GM12872 (cell line): ENCODE data around the gene PDE2A.

Experiments
- TF ChIP-seq, protein P1 (sequence below): IDR thresholded peaks from 3 replicates; pipeline ENCODE4 v1.5.1; 2011; ENCODE audit warnings: low read depth, mild to moderate bottlenecking, low read length, moderate library complexity; ENCODE audit not compliant: insufficient read depth

The PDE2A gene

DNA sequence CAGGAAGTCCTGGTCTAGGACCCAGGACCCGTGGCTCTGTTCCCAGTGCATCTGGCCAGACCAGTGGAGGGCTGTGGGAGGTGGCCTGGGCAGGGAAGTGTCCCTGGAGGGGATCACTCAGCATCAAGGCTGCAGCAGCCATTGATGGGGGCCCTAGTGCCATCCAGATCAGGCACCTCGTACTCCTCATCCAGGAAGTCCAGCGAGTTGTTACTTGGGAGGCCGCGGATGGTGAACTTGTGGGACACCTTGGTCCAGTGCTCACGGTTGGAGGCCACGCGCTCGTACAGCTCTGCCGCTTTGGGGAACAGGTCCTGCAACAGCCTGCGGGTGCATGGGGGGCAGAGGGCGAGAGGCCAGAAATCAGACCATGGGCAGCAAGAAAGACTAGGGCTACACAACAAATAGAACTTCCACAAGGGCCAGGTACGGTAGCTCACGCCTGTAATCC is 96.9 kb downstream of the PDE2A start:
- TF ChIP-seq, protein P1, sequence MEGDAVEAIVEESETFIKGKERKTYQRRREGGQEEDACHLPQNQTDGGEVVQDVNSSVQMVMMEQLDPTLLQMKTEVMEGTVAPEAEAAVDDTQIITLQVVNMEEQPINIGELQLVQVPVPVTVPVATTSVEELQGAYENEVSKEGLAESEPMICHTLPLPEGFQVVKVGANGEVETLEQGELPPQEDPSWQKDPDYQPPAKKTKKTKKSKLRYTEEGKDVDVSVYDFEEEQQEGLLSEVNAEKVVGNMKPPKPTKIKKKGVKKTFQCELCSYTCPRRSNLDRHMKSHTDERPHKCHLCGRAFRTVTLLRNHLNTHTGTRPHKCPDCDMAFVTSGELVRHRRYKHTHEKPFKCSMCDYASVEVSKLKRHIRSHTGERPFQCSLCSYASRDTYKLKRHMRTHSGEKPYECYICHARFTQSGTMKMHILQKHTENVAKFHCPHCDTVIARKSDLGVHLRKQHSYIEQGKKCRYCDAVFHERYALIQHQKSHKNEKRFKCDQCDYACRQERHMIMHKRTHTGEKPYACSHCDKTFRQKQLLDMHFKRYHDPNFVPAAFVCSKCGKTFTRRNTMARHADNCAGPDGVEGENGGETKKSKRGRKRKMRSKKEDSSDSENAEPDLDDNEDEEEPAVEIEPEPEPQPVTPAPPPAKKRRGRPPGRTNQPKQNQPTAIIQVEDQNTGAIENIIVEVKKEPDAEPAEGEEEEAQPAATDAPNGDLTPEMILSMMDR, result no peak

GRCh38 chr11:72576661-72577060 is 97.6 kb downstream of the PDE2A start:
- TF ChIP-seq, protein P1, result no peak

- TF ChIP-seq, protein P1, result no peak
Measured at GRCh38 chr11:72576243-72576595, 98.0 kb downstream of the PDE2A start.

DNA sequence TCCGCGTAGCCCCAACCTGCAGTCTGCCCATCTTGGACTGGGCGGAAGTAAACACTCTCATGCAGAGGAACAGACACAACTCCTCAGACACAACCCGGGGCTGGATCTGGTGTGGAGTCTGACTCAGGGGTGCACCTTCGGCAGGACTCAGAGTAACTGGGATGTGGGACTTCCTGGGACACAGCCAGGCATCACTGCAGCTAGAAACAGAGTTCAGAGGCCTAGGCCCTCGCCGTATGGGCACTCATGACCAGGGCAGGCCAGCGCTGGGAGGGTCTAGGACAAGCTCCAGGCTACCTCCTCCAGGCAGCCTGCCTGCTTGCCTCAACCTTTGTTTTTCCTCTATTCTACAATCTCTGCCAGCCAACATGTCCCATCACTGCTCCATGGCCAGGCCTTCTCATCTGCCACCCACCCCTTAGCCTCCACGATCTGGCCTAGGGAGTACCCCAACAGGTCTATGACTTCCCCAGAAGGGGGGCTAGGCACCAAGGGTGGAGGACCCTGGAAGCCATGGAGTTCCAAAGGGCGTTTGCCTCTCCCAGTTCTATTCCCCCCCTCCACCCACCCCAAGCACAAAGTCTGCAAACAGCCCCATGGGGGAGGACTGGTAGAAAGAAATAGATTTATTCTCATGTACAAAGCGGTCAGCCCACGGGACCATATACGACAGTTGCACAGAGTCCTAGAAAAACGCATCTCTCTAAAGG is 98.5 kb downstream of the PDE2A start:
- TF ChIP-seq, protein P1, result no peak

DNA sequence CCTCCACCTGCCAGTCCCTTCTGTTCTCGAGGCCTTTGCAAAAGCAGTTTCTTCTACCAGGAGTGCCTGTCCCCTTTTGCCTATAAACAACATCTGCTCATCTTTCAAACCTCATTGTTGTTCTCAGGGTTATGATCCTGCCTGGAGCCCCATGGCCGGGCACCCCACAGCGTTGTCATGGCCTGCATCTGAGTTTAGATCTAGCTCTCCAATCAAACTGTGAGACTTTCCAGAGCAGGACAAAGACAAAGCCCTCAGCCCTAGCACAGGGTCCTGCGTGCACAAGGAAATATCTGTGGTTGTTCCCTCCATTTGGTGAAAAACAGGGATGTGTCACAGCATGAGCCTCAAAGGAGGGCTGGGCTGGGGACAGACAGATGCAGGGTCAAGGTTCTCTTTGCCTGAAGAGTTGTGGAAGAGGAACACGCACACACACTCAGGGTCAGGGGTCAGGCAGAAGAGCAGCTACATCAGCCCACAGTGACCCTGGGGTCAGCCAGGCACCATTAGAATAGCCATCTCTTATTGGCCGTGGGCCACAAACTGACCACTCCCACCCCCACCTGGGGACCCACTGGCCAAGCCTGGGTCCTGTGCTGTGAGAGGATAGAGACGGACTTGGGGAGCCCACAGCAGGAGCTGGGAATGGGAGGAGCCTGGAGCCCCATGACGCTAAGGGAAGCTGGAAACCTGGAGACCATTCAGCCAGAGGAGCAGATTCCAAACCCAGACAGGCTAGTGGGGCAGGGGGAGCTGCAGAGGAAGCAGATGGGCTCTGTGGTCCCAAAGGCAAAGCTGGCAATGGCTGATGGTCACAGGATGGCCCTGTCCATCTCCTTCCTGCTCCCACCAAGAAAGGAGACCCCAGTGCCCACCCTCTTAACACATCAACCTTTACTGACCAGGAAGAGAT is 99.4 kb downstream of the PDE2A start:
- TF ChIP-seq, protein P1, result no peak

DNA sequence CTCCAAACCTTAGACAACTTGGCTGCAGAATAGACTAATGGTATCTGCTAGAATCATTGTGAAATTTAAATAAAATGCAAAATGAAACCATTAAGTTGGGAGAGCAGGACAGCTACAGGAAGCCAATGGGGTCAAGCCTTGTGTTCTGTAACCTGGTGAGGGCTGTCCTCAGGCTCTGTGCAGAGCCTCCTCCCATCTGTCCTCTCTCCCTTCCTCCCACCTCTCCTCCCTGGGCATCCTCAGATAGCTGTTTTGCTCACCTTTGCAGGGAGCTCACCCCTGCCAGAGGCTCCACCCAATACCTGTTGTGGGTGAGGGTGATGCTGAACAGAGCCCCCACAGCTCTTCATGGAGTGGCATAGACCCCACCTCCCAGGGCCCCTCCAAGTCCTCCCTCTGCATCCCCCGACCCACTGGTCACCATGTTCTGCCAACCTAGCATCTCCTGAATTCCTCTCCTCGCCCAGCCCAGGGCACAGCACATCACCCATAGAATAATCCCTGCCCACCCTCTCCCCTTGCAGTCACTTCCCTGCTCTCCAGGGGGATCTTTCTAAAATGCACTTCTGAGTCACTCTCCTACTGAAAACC is 100.3 kb downstream of the PDE2A start:
- TF ChIP-seq, protein P1, result no peak

- TF ChIP-seq, protein P1, result peak; percentile 71
Measured at GRCh38 chr11:72573072-72573854, 101.0 kb downstream of the PDE2A start.
